Right renal pelvis (tissue), 4 donors: Measurements from ENCODE around the gene NR5A1. TPM values are rescaled to one million over a fixed set of nuclear protein-coding genes. Genes with fewer than 3 reads are reported as not detected.
A peak's percentile ranks its signal among the peaks of the same experiment; 100 is the strongest.

Experiments used
- DNase-seq, 4 donors: peaks; one replicate each; pipeline ENCODE4 v3.0.0-alpha.2; 2013; ENCODE audit warnings: low read depth in 4 of 4, low spot score in 3 of 4, missing footprints in 1 of 4
- polyA plus RNA-seq, 4 donors: library from polyadenylated mRNA; unstranded; fragments of 120-200 nt; gene quantifications; one replicate each; pipeline ENCODE4 v1.2.1, GENCODE V29; 2013; ENCODE audit not compliant: insufficient read length in 4 of 4

The NR5A1 gene
- polyA plus RNA-seq, result under 1 TPM in 1 of 4 donors, not detected in 3; 0.06 TPM

GRCh38 chr9:124506931-124507879 lies at the start of gene NR5A1:
TSS of gene NR5A1 (minus strand) at chr9:124507399. CDS start at chr9:124503395, 4,004 bp downstream.
- DNase-seq, result no peak

- DNase-seq, result no peak
Measured at GRCh38 chr9:124555043-124555442, 47.8 kb upstream of the NR5A1 start.

GRCh38 chr9:124553738-124554137 lies 46.5 kb upstream of the NR5A1 start:
- DNase-seq, result no peak

- no peak for DNase-seq
Measured at GRCh38 chr9:124552273-124552605, 45.0 kb upstream of the NR5A1 start.

GRCh38 chr9:124551472-124552272 lies 44.5 kb upstream of the NR5A1 start:
- peak; percentile 16 to 35 (median 23) for DNase-seq

GRCh38 chr9:124550072-124550471 lies 42.9 kb upstream of the NR5A1 start:
- DNase-seq, result no peak

GRCh38 chr9:124549016-124549415 lies 41.8 kb upstream of the NR5A1 start:
- no peak for DNase-seq

GRCh38 chr9:124544535-124544934 lies 37.3 kb upstream of the NR5A1 start:
- no peak for DNase-seq

- no peak for DNase-seq
Measured at GRCh38 chr9:124541824-124542223, 34.6 kb upstream of the NR5A1 start.

- DNase-seq, result no peak
Measured at GRCh38 chr9:124537926-124538325, 30.7 kb upstream of the NR5A1 start.

GRCh38 chr9:124535846-124536245 lies 28.6 kb upstream of the NR5A1 start:
- no peak for DNase-seq

GRCh38 chr9:124532897-124533296 lies 25.7 kb upstream of the NR5A1 start:
- no peak for DNase-seq

GRCh38 chr9:124531115-124531514 lies 23.9 kb upstream of the NR5A1 start:
- no peak for DNase-seq

GRCh38 chr9:124530246-124530645 lies 23.0 kb upstream of the NR5A1 start:
- no peak for DNase-seq

- no peak for DNase-seq
Measured at GRCh38 chr9:124527781-124528180, 20.6 kb upstream of the NR5A1 start.

- no peak for DNase-seq
Measured at GRCh38 chr9:124526174-124526573, 19.0 kb upstream of the NR5A1 start.

- DNase-seq, result no peak
Measured at GRCh38 chr9:124522121-124523098, 15.2 kb upstream of the NR5A1 start.

GRCh38 chr9:124521142-124521541 lies 13.9 kb upstream of the NR5A1 start:
- no peak for DNase-seq

- no peak for DNase-seq
Measured at GRCh38 chr9:124520206-124520596, 13.0 kb upstream of the NR5A1 start.

- DNase-seq, result no peak
Measured at GRCh38 chr9:124518116-124518515, 10.9 kb upstream of the NR5A1 start.
